GM12801 (cell line): Measurements from ENCODE around the gene CNTD1.

ENCODE experiments used
- TF ChIP-seq, protein P1 (sequence below): IDR thresholded peaks from one replicate; pipeline ENCODE4 v1.5.1; 2011; ENCODE audit warnings: control low read depth; ENCODE audit not compliant: insufficient read length; ENCODE audit errors: extremely low read depth

Gene CNTD1

DNA sequence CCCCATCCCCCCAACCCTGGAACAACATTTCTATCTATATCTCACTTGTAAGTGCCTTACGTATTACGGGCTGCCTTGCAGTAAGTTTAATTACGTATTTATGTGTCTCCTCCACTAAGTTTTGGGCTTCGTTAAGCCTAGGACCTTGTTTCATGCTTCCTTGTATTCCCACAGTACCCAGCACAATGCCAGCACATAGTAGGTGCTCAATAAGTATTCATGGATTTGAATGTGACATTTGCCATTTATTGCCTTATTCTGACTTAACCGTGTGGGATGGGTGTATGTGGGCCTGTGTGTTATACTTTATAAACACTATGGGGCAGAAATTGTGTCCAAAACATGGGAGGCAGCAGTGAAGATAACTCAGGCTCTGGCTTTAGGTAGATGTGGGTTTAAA, 6.1 kb upstream of the CNTD1 start:
- TF ChIP-seq, protein P1, sequence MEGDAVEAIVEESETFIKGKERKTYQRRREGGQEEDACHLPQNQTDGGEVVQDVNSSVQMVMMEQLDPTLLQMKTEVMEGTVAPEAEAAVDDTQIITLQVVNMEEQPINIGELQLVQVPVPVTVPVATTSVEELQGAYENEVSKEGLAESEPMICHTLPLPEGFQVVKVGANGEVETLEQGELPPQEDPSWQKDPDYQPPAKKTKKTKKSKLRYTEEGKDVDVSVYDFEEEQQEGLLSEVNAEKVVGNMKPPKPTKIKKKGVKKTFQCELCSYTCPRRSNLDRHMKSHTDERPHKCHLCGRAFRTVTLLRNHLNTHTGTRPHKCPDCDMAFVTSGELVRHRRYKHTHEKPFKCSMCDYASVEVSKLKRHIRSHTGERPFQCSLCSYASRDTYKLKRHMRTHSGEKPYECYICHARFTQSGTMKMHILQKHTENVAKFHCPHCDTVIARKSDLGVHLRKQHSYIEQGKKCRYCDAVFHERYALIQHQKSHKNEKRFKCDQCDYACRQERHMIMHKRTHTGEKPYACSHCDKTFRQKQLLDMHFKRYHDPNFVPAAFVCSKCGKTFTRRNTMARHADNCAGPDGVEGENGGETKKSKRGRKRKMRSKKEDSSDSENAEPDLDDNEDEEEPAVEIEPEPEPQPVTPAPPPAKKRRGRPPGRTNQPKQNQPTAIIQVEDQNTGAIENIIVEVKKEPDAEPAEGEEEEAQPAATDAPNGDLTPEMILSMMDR = no peak

DNA sequence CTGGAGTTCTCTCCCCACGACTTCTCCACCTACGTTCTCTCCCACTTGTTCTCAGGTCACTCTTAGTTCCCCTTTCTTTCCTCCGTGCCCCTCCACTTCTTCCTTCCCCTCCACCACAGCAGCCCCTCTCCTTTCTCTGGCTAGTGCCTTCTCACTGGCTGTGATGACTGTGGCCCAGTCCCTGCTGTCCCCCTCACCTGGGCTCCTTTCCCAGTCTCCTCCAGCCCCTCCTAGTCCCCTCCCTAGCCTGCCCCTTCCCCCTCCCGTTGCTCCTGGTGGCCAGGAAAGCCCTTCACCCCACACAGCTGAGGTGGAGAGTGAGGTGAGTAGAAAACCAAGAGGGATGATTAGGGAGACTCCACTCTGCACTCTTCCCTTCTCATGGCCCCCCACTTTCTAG, 3.6 kb upstream of the CNTD1 start:
- TF ChIP-seq, protein P1 = no peak

DNA sequence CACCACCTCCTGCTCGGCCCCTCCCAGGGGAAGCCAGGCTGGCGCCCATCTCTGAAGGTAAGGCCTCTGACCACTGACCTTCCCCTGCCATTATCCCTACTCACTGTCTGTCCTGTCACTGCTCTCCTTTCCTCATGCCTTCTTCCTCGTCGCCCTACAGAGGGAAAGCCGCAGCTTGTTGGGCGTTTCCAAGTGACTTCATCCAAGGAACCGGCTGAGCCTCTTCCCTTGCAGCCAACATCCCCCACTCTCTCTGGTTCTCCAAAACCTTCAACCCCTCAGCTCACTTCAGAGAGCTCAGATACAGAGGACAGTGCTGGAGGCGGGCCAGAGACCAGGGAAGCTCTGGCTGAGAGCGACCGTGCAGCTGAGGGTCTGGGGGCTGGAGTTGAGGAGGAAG, 3.2 kb upstream of the CNTD1 start:
- TF ChIP-seq, protein P1 = no peak

DNA sequence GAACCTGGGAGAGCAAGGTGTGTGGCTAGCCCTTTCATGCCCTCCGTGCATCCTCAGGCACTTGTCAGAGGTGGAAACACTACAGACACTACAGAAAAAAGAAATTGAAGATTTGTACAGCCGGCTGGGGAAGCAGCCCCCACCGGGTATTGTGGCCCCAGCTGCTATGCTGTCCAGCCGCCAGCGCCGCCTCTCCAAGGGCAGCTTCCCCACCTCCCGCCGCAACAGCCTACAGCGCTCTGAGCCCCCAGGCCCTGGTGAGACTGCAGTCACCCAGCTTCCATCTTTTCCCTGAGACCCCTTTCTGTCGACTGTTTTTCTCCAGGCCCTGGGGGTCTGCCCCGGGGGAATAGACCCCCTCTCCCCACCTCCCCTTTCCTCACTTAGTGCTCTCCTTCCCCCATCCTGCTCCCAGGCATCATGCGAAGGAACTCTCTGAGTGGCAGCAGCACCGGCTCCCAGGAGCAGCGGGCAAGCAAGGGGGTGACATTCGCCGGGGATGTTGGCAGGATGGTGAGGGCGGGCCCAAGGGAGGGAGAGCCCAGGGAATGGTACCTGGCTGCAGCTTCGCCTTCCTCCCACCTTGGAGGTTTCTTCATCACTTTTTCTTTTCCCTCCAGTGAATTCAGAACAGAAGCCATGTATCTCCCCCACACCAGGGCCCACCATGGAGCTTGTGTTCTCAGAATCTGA, 2.4 kb upstream of the CNTD1 start:
- TF ChIP-seq, protein P1 = no peak

DNA sequence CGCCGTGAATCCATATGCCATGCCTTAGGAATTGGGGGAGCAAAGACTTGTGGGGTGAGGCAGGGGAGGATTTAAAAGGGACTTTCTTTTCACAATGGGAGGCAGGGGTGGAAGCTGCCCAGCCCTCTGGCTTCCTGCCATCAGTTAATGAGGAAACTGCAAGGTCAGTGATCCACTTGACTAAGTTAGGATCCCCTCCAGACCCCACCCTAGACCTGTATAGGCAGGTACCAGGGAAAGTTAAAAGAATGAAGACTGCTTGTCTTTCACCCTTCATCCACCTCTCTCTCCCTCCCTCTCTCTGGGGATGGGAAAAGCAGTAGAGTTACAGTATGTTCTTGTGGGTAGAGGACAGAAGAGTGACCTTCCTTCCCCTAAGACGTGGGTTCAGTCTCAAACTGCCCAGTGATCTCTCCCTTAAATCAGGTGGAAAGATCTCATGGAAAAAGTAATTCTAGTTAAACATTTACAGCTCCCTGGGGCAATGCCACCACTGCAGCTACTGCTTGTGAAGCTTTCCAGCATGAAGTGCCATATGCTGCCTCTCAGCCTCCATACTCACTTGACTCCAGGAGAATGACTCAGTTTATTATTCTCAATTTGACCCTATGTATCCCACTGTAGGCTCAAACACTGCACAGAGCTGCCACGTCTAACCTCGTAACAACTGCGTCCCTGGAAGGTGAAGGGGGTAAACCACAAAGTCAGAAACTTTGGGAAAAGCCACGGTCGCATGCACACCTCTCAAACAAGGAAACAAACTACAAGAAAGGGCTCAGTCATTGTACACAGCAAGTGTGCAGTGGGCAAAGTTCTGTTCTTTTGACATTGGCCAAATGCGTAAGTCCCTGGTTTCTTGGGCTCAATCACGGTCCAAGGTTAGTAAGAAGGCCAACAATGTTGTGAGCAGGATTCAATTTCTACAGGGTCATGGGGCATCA, 1.3 kb upstream of the CNTD1 start:
- TF ChIP-seq, protein P1 = no peak

DNA sequence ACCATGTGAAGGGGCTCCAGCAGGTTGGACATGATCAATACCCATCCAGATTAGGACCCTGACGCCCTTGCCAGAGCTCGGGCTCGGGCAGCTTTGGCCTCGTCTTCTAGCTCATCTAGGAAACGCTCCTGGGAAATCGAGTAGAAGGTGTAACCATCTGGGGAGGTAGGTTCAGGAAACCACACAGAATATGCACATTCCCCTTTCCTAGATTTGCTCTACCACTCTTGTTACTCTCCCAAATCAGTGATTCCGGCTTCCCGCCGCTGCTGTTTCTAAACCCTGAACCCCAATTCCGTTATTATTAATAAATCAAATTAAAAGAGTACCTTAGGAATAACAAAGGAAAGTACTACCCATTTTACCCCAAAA, 664 bp upstream of the CNTD1 start:
- TF ChIP-seq, protein P1 = no peak

DNA sequence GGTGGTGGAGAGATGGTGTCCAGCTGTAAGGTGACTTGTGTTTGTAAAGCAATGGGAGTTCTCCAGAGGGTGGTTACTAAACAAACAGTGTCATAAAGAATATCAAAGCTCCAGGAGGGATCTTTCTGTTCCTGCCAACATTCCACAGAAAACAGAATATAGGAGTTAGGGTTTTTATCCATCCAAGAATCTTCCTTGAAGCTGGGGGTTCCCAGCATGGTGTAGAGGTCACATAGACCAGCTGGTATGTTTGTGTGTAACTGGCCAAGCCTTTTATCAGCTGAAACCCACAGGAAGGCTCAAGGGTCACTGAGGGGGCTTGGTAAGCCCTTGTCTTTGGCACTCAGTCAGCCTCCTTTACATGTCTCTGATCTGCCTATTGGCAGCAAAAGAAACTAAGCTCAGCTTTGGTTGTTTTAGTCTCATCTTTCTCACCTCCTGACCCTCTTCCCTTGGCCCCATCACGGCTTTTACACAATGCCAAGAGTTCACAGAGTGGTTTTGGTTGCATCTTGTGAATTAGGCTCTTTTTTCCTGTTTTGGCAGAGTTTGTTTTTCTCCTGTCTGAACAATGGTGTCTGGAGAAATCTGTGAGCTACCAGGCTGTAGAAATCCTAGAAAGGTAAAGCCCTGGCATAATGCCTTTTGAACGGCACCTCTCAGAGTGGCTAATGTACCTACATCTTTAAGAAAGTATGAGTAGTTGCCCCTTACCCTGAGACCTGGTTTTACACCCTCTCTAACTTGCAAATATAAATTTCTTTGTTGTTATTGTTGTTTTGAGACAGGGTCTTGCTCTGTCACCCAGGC, 4.6 kb downstream of the CNTD1 start:
- TF ChIP-seq, protein P1 = no peak
